K562 (cell line): ENCODE data around the gene FUT6. TPM values are rescaled to one million over a fixed set of nuclear protein-coding genes. Genes with fewer than 3 reads are reported as not detected.

ENCODE experiments used
- ATAC-seq: fragments of 200-7000 bp; cut with Tn5 transposase; 3 replicates; pipeline ENCODE4 v1.9.1; 2020; ENCODE audit warnings: moderate library complexity
- BruUV-seq: library from RNA; stranded (reverse); fragments of 400-500 nt; replicated peaks from 2 replicates; lab custom pipeline; 2021; lab: Mats Ljungman, UMichigan
- CTCF ChIA-PET: fragments of 300-600 bp; formaldehyde crosslinking; extraction: SDS; loops from one replicate; lab custom pipeline; 2021; ENCODE audit warnings: low intra/inter-chr PET ratio; lab: Yijun Ruan, JAX
- POLR2A ChIA-PET: fragments of 300-600, 350-650 bp; sonication (Branson Sonifier 250); formaldehyde crosslinking; extraction: SDS; loops from one replicate; lab custom pipeline; 2021; ENCODE audit warnings: antibody characterized with exemption, inconsistent platforms; lab: Yijun Ruan, JAX
- DNase-seq, 4 experiments: peaks; one replicate each; pipeline versions ENCODE4 v3.0.0 to v3.0.0-alpha.2; 2011 to 2018; ENCODE audit warnings: low spot score in 3 of 4, mixed read lengths in 3 of 4; ENCODE audit errors: extremely low read depth in 1 of 4
- FAIRE-seq: peaks from 2 replicates; lab custom pipeline; 2011; peaks lifted over from hg19 to GRCh38; lab: Jason Lieb, UNC
- H2AFZ ChIP-seq: 2 replicates; pipeline ENCODE4 v1.6.0; 2011; ENCODE audit warnings: low read depth, low read length, control low read depth, inconsistent platforms
- H3K27ac ChIP-seq: fragments of 200-600 bp; 3 replicates; pipeline ENCODE4 v1.8.0; 2011; ENCODE audit warnings: low read depth, mild to moderate bottlenecking, control low read depth, inconsistent platforms, low read length, moderate library complexity, mixed read lengths; ENCODE audit errors: extremely low read depth
- H3K27me3 ChIP-seq, 2 experiments: fragments of 300-600 bp in 1 of 2; 2 replicates in 1 of 2; 3 replicates in 1 of 2; pipeline versions ENCODE4 v1.6.0 to v1.8.0; 2011; ENCODE audit warnings: inconsistent platforms in 2 of 2, low read length in 2 of 2, mild to moderate bottlenecking in 1 of 2, mixed read lengths in 1 of 2, moderate library complexity in 1 of 2; ENCODE audit not compliant: control insufficient read depth in 2 of 2, insufficient read depth in 2 of 2
- H3K36me3 ChIP-seq: fragments of 300-600 bp; 3 replicates; pipeline ENCODE4 v1.8.0; 2011; ENCODE audit warnings: mild to moderate bottlenecking, low read length, inconsistent platforms; ENCODE audit not compliant: control insufficient read depth, insufficient read depth
- H3K4me1 ChIP-seq, 2 experiments: fragments of 200-600 bp in 1 of 2; replicated peaks in 1 of 2; 2 replicates in 1 of 2; 3 replicates in 1 of 2; pipeline versions ENCODE4 v1.5.1 to v1.8.0; 2011; ENCODE audit warnings: inconsistent platforms in 2 of 2, low read length in 2 of 2, mild to moderate bottlenecking in 1 of 2, mixed read lengths in 1 of 2, moderate library complexity in 1 of 2; ENCODE audit not compliant: control insufficient read depth in 2 of 2, insufficient read depth in 2 of 2
- H3K4me2 ChIP-seq: 2 replicates; pipeline ENCODE4 v1.6.1; 2011; ENCODE audit warnings: low read length, control low read depth, inconsistent platforms, mixed read lengths; ENCODE audit not compliant: insufficient read depth
- H3K4me3 ChIP-seq: fragments of 200-600 bp; sonication (generic), shearing (Covaris generic); 2 replicates; pipeline ENCODE4 v1.5.1; 2016; ENCODE audit warnings: control low read depth, inconsistent platforms
- H3K79me2 ChIP-seq: fragments of 200-600 bp; 3 replicates; pipeline ENCODE4 v1.8.0; 2011; ENCODE audit warnings: low read length, inconsistent platforms; ENCODE audit not compliant: control insufficient read depth, insufficient read depth
- H3K9ac ChIP-seq, 2 experiments: 2 replicates each; pipeline versions ENCODE4 v1.6.0 to v1.6.1; 2011; ENCODE audit warnings: low read depth in 2 of 2, low read length in 2 of 2, control low read depth in 1 of 2, inconsistent platforms in 1 of 2, mild to moderate bottlenecking in 1 of 2, mixed read lengths in 1 of 2; ENCODE audit not compliant: insufficient read depth in 1 of 2
- H3K9me1 ChIP-seq: one replicate; pipeline ENCODE4 v1.6.0; 2011; ENCODE audit warnings: inconsistent platforms, mild to moderate bottlenecking, low read length, moderate library complexity; ENCODE audit not compliant: control insufficient read depth, insufficient read depth
- H3K9me3 ChIP-seq: replicated peaks from 2 replicates; pipeline ENCODE4 v1.5.1; 2011; ENCODE audit warnings: low read depth, low read length, inconsistent platforms; ENCODE audit not compliant: control insufficient read depth, insufficient read depth
- H4K20me1 ChIP-seq: replicated peaks from 2 replicates; pipeline ENCODE4 v1.6.1; 2011; ENCODE audit warnings: low read length, inconsistent platforms, mixed read lengths; ENCODE audit not compliant: control insufficient read depth, insufficient read depth
- POLR2G ChIP-seq: fragments of 200-400 bp; formaldehyde crosslinking; IDR thresholded peaks from 2 replicates; pipeline ENCODE4 v1.6.1; 2017; ENCODE audit warnings: low read depth, mild to moderate bottlenecking, antibody characterized with exemption, low read length, moderate library complexity
- WGBS: fragments of 100-300 bp; shearing (Covaris generic); methylation state at CpG from one replicate; pipeline ENCODE4 v1.1.6; 2016; ENCODE audit warnings: low coverage, mixed read lengths; ENCODE audit not compliant: insufficient coverage; ENCODE audit errors: missing lambda C conversion rate; 5-methylcytosine and 5-hydroxymethylcytosine counted together
- in situ Hi-C: fragments of 300-500 bp; cut with MboI; formaldehyde crosslinking; loops from 4 replicates; pipeline ENCODE4 v1.15.0; 2018; ENCODE audit warnings: inconsistent platforms, mixed read lengths
- intact Hi-C: fragments of 100-400 bp; cut with micrococcal nuclease; formaldehyde crosslinking; loops from 2 replicates; pipeline ENCODE4 v1.14.2; 2022
- polyA plus RNA-seq, 8 experiments: library from polyadenylated mRNA; depleted of rRNA in 4 of 8; stranded (reverse) in 5 of 8; unstranded in 3 of 8; fragments of >200 nt; fragmentation: Nextera tagmentation in 2 of 8; fragmentation: Illumina TruSeq in 1 of 8; extraction: Ambion mirVana in 2 of 8; extraction: Trizol in 1 of 8; gene quantifications; 2 replicates each; pipeline versions ENCODE4 v1.2.1 to v1.2.3, GENCODE V29; 2011 to 2014; ENCODE audit warnings: inconsistent platforms in 1 of 8, missing spikeins in 1 of 8
- total RNA-seq, 7 experiments: library from RNA; depleted of rRNA in 6 of 7; stranded (reverse); fragments of >200 nt in 6 of 7; fragmentation: Illumina TruSeq in 2 of 7; extraction: Trizol in 2 of 7; gene quantifications; 2 replicates each; pipeline versions ENCODE4 v1.2.1 to v1.2.3, GENCODE V29; 2011 to 2021; ENCODE audit warnings: low replicate concordance in 1 of 7
- TF ChIP-seq, protein P1 (sequence below): sonication (generic); formaldehyde crosslinking; IDR thresholded peaks from 2 replicates; pipeline ENCODE4 v1.8.1; 2023; ENCODE audit warnings: mild to moderate bottlenecking, missing genetic modification reagents, moderate library complexity
- TF ChIP-seq, protein P2 (sequence below): sonication (generic); formaldehyde crosslinking; IDR thresholded peaks from 2 replicates; pipeline ENCODE4 v1.8.1; 2023; ENCODE audit warnings: mild to moderate bottlenecking, missing genetic modification reagents

The FUT6 gene
- total and polyA plus RNA-seq, 9 of the 15 experiments (the other 6 are each of a cell fraction or from before 2014, with no cell fraction given) = 0.04 TPM; not detected in 8

DNA sequence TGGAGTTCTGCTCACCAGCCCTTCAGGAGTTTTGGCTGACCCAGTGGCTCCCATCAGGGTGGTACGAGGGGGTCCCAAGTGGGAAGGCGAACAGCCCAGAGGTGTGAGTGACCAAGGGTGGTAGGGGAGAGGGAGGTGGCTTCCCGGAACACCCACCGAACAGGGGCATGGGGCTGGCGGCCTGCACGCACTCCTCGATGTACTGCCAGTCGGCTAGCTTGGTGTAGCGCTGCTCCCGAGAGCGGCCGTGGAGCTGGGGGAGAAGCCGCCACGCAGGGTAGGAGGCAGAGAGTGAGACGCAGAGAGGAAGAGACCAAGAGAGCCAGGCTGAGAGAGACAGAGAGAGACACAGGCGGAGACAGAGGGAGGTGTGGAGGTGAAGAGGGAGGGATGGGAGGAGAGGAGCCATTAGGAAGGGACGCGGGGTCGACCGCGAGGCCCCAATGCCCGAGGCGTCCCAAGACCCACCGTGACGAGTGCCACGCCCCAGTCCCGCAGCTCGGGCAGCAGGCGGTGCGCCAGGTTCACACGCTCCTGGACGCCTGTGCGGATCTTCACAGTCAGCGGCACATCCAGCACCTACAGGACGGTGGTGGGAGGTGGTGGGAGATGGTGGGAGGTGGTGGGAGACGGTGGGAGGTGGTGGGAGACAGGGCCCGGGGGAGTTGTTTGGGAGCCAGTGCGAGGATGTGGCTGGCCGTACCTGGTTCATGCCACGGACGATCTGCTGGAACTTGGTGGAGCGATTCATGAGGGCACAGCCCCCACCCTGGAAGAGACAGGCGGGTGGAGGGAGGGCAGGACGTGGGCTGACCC, 52.7 kb downstream of the FUT6 start:
- Histone ChIP-seq H3K27me3 (no peaks in the 10 kb centered on the region), H3K4me3 (no peak overlapping the region), H3K9me1 (no peaks in the 10 kb centered on the region)
- TF ChIP-seq, protein P1, sequence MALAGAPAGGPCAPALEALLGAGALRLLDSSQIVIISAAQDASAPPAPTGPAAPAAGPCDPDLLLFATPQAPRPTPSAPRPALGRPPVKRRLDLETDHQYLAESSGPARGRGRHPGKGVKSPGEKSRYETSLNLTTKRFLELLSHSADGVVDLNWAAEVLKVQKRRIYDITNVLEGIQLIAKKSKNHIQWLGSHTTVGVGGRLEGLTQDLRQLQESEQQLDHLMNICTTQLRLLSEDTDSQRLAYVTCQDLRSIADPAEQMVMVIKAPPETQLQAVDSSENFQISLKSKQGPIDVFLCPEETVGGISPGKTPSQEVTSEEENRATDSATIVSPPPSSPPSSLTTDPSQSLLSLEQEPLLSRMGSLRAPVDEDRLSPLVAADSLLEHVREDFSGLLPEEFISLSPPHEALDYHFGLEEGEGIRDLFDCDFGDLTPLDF (CRISPR knock-in tag) = no peak
- TF ChIP-seq, protein P2, sequence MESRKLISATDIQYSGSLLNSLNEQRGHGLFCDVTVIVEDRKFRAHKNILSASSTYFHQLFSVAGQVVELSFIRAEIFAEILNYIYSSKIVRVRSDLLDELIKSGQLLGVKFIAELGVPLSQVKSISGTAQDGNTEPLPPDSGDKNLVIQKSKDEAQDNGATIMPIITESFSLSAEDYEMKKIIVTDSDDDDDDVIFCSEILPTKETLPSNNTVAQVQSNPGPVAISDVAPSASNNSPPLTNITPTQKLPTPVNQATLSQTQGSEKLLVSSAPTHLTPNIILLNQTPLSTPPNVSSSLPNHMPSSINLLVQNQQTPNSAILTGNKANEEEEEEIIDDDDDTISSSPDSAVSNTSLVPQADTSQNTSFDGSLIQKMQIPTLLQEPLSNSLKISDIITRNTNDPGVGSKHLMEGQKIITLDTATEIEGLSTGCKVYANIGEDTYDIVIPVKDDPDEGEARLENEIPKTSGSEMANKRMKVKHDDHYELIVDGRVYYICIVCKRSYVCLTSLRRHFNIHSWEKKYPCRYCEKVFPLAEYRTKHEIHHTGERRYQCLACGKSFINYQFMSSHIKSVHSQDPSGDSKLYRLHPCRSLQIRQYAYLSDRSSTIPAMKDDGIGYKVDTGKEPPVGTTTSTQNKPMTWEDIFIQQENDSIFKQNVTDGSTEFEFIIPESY (CRISPR knock-in tag) = peak; percentile 74; the same call in 1 of the 2 replicates
- TF ChIP-seq POLR2G = peak; percentile 2
- TF ChIP-seq, all 486 proteins: peak for 2
- FAIRE-seq (no peak), DNase-seq (no peak), ATAC-seq (no peak)
- Histone ChIP-seq H3K9ac (peak overlapping the region in 1 of 2 experiments; percentile 52; a peak in 1 of 4 replicates), H3K4me2 (no peak overlapping the region), H3K27ac (no peak overlapping the region), H4K20me1 (0 out of 2 replicates have a peak, but pooled peaks cover 10% of the 10 kb centered on the region), H3K36me3 (peaks cover 68% of the 10 kb centered on the region), H3K9me3 (no peaks in the 10 kb centered on the region), H3K79me2 (peaks cover 21% of the 10 kb centered on the region), H2AFZ (no peak overlapping the region), H3K4me1 (peaks cover 2 to 69% of the 10 kb centered on the region in 2 experiments; a peak in 2 of 5 replicates)
- BruUV-seq = no TSS peak
- intact Hi-C loops (no loop called here), in situ Hi-C loops (no loop called here)
- 94% methylated on average over 29 of the region's 44 CpGs for WGBS
- ChIA-PET CTCF (no interaction called here), POLR2A (interaction anchor here (0.6 to 0.7 kb wide), 2 partner anchors 13 to 38 kb away, joined by 3 to 4 read pairs; no protein-coding TSS in a partner anchor)
